H1 (cell line): Measurements from ENCODE around the gene ADCY9. TPM values are rescaled to one million over a fixed set of nuclear protein-coding genes. Genes with fewer than 3 reads are reported as not detected.

Experiments
- CTCF ChIA-PET: fragments of 300-600 bp; sonication (Branson Sonifier 250); formaldehyde crosslinking; loops from one replicate; lab custom pipeline; 2021; ENCODE audit not compliant: partially characterized antibody; lab: Charles Lee
- POLR2A ChIA-PET: fragments of 300-600 bp; sonication (Branson Sonifier 250); formaldehyde crosslinking; loops from one replicate; lab custom pipeline; 2021; ENCODE audit warnings: inconsistent platforms; ENCODE audit not compliant: partially characterized antibody; lab: Charles Lee
- DNase-seq, 2 experiments: peaks; one replicate each; pipeline versions ENCODE4 v3.0.0 to v3.0.0-alpha.2; 2010 to 2022; ENCODE audit warnings: low spot score in 2 of 2, low read depth in 1 of 2, mixed read lengths in 1 of 2
- FAIRE-seq: peaks from 2 replicates; lab custom pipeline; 2011; peaks lifted over from hg19 to GRCh38; lab: Jason Lieb, UNC
- H2AFZ ChIP-seq: 2 replicates; pipeline ENCODE4 v1.8.1; 2012; ENCODE audit warnings: low read length, inconsistent platforms
- H2AK5ac ChIP-seq: 2 replicates; pipeline ENCODE4 v1.6.1; 2013; ENCODE audit warnings: low read depth, low read length
- H2BK120ac ChIP-seq: replicated peaks from 2 replicates; pipeline ENCODE3; 2013; ENCODE audit warnings: low read depth, low read length, inconsistent platforms
- H2BK12ac ChIP-seq: 2 replicates; pipeline ENCODE4 v1.6.1; 2013; ENCODE audit warnings: low read depth, low read length
- H2BK15ac ChIP-seq: 2 replicates; pipeline ENCODE4 v1.6.1; 2013; ENCODE audit warnings: low read length
- H2BK20ac ChIP-seq: 2 replicates; pipeline ENCODE4 v1.6.1; 2013; ENCODE audit warnings: low read length
- H2BK5ac ChIP-seq: 2 replicates; pipeline ENCODE4 v1.6.1; 2013; ENCODE audit warnings: low read depth, low read length
- H3K14ac ChIP-seq: 2 replicates; pipeline ENCODE4 v1.6.1; 2013; ENCODE audit warnings: inconsistent platforms; ENCODE audit not compliant: insufficient read length
- H3K18ac ChIP-seq: 2 replicates; pipeline ENCODE4 v1.6.1; 2013; ENCODE audit warnings: low read length; ENCODE audit errors: extremely low read depth
- H3K23ac ChIP-seq: 2 replicates; pipeline ENCODE4 v1.6.1; 2013; ENCODE audit warnings: inconsistent platforms; ENCODE audit not compliant: insufficient read length
- H3K23me2 ChIP-seq: 2 replicates; pipeline ENCODE4 v1.6.1; 2013; ENCODE audit warnings: low read depth, low read length
- H3K27ac ChIP-seq: 2 replicates; pipeline ENCODE4 v1.6.1; 2011; ENCODE audit warnings: low read depth, low read length, inconsistent platforms
- H3K27me3 ChIP-seq, 4 experiments: replicated peaks in 1 of 4; 1 replicate in 1 of 4; 2 replicates in 3 of 4; pipeline versions ENCODE4 v1.6.1 to v1.8.1; 2011 to 2013; ENCODE audit warnings: low read length in 3 of 4, mild to moderate bottlenecking in 3 of 4, inconsistent platforms in 2 of 4, mixed read lengths in 2 of 4, moderate library complexity in 1 of 4; ENCODE audit not compliant: control insufficient read depth in 3 of 4, insufficient read depth in 3 of 4; ENCODE audit errors: extremely low read depth in 1 of 4
- H3K36me3 ChIP-seq, 4 experiments: 2 replicates each; pipeline versions ENCODE4 v1.6.1 to v1.8.1; 2011 to 2013; ENCODE audit warnings: mild to moderate bottlenecking in 4 of 4, low read length in 3 of 4, moderate library complexity in 2 of 4, control low read depth in 1 of 4, inconsistent platforms in 1 of 4; ENCODE audit not compliant: insufficient read depth in 4 of 4, control insufficient read depth in 2 of 4
- H3K4ac ChIP-seq: replicated peaks from 2 replicates; pipeline ENCODE3; 2013; ENCODE audit warnings: low read length, low read depth, mixed read lengths, inconsistent platforms; ENCODE audit not compliant: insufficient read length
- H3K4me1 ChIP-seq, 4 experiments: replicated peaks in 1 of 4; 1 replicate in 1 of 4; 2 replicates in 3 of 4; pipeline versions ENCODE4 v1.6.1 to v1.8.1; 2011 to 2013; ENCODE audit warnings: low read length in 3 of 4, inconsistent platforms in 2 of 4, mixed read lengths in 1 of 4; ENCODE audit not compliant: insufficient read depth in 4 of 4, control insufficient read depth in 3 of 4
- H3K4me2 ChIP-seq, 2 experiments: 2 replicates each; pipeline versions ENCODE4 v1.6.1 to v1.8.1; 2011 to 2013; ENCODE audit warnings: low read depth in 2 of 2, low read length in 2 of 2, control low read depth in 1 of 2, inconsistent platforms in 1 of 2, mild to moderate bottlenecking in 1 of 2; ENCODE audit not compliant: insufficient read depth in 1 of 2
- H3K4me3 ChIP-seq, 4 experiments: fragments of 200-600, 300-600 bp in 1 of 4; sonication (generic), shearing (Covaris generic), sonication (Bioruptor Twin) in 1 of 4; 2 replicates each; pipeline versions ENCODE4 v1.5.1 to v1.8.1; 2011 to 2016; ENCODE audit warnings: low read length in 4 of 4, low read depth in 3 of 4, control low read depth in 2 of 4, inconsistent platforms in 2 of 4, mild to moderate bottlenecking in 2 of 4, mixed read lengths in 1 of 4, moderate library complexity in 1 of 4; ENCODE audit not compliant: insufficient read depth in 2 of 4; ENCODE audit errors: extremely low read depth in 1 of 4
- H3K56ac ChIP-seq: replicated peaks from 2 replicates; pipeline ENCODE3; 2013; ENCODE audit warnings: low read depth, mild to moderate bottlenecking, mixed read lengths, low read length, inconsistent platforms; ENCODE audit not compliant: insufficient read length
- H3K79me1 ChIP-seq: 2 replicates; pipeline ENCODE4 v1.6.1; 2013; ENCODE audit warnings: low read depth, low read length, control low read depth
- H3K79me2 ChIP-seq, 2 experiments: 2 replicates each; pipeline versions ENCODE4 v1.6.1 to v1.8.1; 2012 to 2013; ENCODE audit warnings: low read length in 2 of 2, mild to moderate bottlenecking in 2 of 2, inconsistent platforms in 1 of 2; ENCODE audit not compliant: insufficient read depth in 2 of 2, control insufficient read depth in 1 of 2
- H3K9ac ChIP-seq, 4 experiments: replicated peaks in 1 of 4; 1 replicate in 1 of 4; 2 replicates in 3 of 4; pipeline versions ENCODE4 v1.6.1 to v1.8.1; 2011 to 2013; ENCODE audit warnings: low read depth in 3 of 4, low read length in 3 of 4, control low read depth in 2 of 4, mild to moderate bottlenecking in 2 of 4, moderate library complexity in 2 of 4, inconsistent platforms in 1 of 4; ENCODE audit errors: extremely low read depth in 1 of 4
- H3K9me3 ChIP-seq, 2 experiments: 2 replicates each; pipeline versions ENCODE4 v1.6.1 to v1.8.1; 2012 to 2013; ENCODE audit warnings: mild to moderate bottlenecking in 2 of 2, moderate library complexity in 2 of 2, control low read depth in 1 of 2, inconsistent platforms in 1 of 2, low read depth in 1 of 2, low read length in 1 of 2, mixed read lengths in 1 of 2; ENCODE audit not compliant: insufficient read depth in 2 of 2
- H4K20me1 ChIP-seq, 2 experiments: replicated peaks in 1 of 2; 2 replicates each; pipeline versions ENCODE3 to v1.8.1; 2011 to 2013; ENCODE audit warnings: inconsistent platforms in 2 of 2, low read length in 2 of 2, mild to moderate bottlenecking in 1 of 2; ENCODE audit not compliant: insufficient read depth in 2 of 2, control insufficient read depth in 1 of 2
- H4K5ac ChIP-seq: 2 replicates; pipeline ENCODE4 v1.6.1; 2013; ENCODE audit warnings: low read length, low read depth, mixed read lengths, inconsistent platforms; ENCODE audit not compliant: insufficient read length
- H4K8ac ChIP-seq: 2 replicates; pipeline ENCODE4 v1.8.0; 2013; ENCODE audit warnings: mild to moderate bottlenecking, moderate library complexity, low read length, inconsistent platforms; ENCODE audit not compliant: insufficient read depth; ENCODE audit errors: extremely low read depth
- H4K91ac ChIP-seq: replicated peaks from 2 replicates; pipeline ENCODE3; 2013; ENCODE audit warnings: low read length, mixed read lengths, inconsistent platforms; ENCODE audit not compliant: insufficient read length
- BACH1 ChIP-seq: IDR thresholded peaks from 2 replicates; pipeline ENCODE4 v1.6.1; 2012; ENCODE audit warnings: low read length, improper control_type of control experiment
- BRCA1 ChIP-seq: IDR thresholded peaks from 2 replicates; pipeline ENCODE4 v1.6.1; 2012; ENCODE audit warnings: low read depth, low read length, improper control_type of control experiment
- CBX8 ChIP-seq: fragments of 300-800, 300-1000 bp; sonication (generic); IDR thresholded peaks from 2 replicates; pipeline ENCODE4 v1.7.1; 2016; ENCODE audit warnings: low read depth, low read length, borderline replicate concordance
- EP300 ChIP-seq, 2 experiments: IDR thresholded peaks; 1 replicate in 1 of 2; 2 replicates in 1 of 2; pipeline ENCODE4 v1.6.1; 2011 to 2012; ENCODE audit warnings: low read depth in 2 of 2, low read length in 2 of 2, mild to moderate bottlenecking in 2 of 2, borderline replicate concordance in 1 of 2, inconsistent platforms in 1 of 2, moderate library complexity in 1 of 2
- HDAC2 ChIP-seq, 2 experiments: fragments of 300-600 bp in 1 of 2; sonication (generic) in 1 of 2; IDR thresholded peaks; 2 replicates each; pipeline ENCODE4 v1.6.1; 2011 to 2012; ENCODE audit warnings: low read depth in 2 of 2, low read length in 2 of 2, mild to moderate bottlenecking in 2 of 2, moderate library complexity in 2 of 2, borderline replicate concordance in 1 of 2, inconsistent platforms in 1 of 2
- MAFK ChIP-seq: IDR thresholded peaks from 2 replicates; pipeline ENCODE4 v1.6.1; 2012; ENCODE audit warnings: low read depth, mild to moderate bottlenecking, improper control_type of control experiment, low read length
- POLR2A ChIP-seq, 2 experiments: IDR thresholded peaks; 1 replicate in 1 of 2; 2 replicates in 1 of 2; pipeline ENCODE4 v1.6.1; 2011; ENCODE audit warnings: low read depth in 2 of 2, low read length in 2 of 2, mild to moderate bottlenecking in 2 of 2; ENCODE audit errors: control extremely low read depth in 1 of 2
- RBBP5 ChIP-seq: IDR thresholded peaks from 2 replicates; pipeline ENCODE4 v1.7.1; 2012; ENCODE audit warnings: low read depth, mild to moderate bottlenecking, inconsistent platforms, low read length, moderate library complexity, borderline replicate concordance
- RFX5 ChIP-seq: IDR thresholded peaks from 2 replicates; pipeline ENCODE4 v1.6.1; 2011; ENCODE audit warnings: low read depth, low read length, improper control_type of control experiment, borderline replicate concordance
- RXRA ChIP-seq: IDR thresholded peaks from 2 replicates; pipeline ENCODE4 v1.6.1; 2011; ENCODE audit warnings: low read depth, mild to moderate bottlenecking, low read length, moderate library complexity; ENCODE audit not compliant: insufficient read depth
- SRF ChIP-seq: IDR thresholded peaks from 2 replicates; pipeline ENCODE4 v1.6.1; 2011; ENCODE audit warnings: mild to moderate bottlenecking, low read depth, low read length, moderate library complexity
- SUZ12 ChIP-seq: fragments of 200-600 bp; sonication (generic); IDR thresholded peaks from 2 replicates; pipeline ENCODE4 v1.6.1; 2012; ENCODE audit warnings: mild to moderate bottlenecking, inconsistent platforms, low read length, moderate library complexity, mixed read lengths
- TEAD4 ChIP-seq: IDR thresholded peaks from 2 replicates; pipeline ENCODE4 v1.6.1; 2012; ENCODE audit warnings: low read depth, low read length, inconsistent platforms, mixed read lengths
- WGBS, 2 experiments: shearing (Covaris generic) in 1 of 2; methylation state at CpG; one replicate each; pipeline versions ENCODE4 v1.1.6 to v1.1.7; 2013 to 2015; ENCODE audit warnings: low lambda C conversion rate in 2 of 2, mixed read lengths in 2 of 2, inconsistent platforms in 1 of 2, low coverage in 1 of 2, missing lambda C conversion rate in 1 of 2; ENCODE audit not compliant: insufficient replicate concordance in 2 of 2, insufficient coverage in 1 of 2, insufficient read length in 1 of 2; ENCODE audit errors: extremely low coverage in 1 of 2, missing lambda C conversion rate in 1 of 2; 5-methylcytosine and 5-hydroxymethylcytosine counted together
- polyA plus RNA-seq, 7 experiments: library from polyadenylated mRNA; depleted of rRNA in 3 of 7; stranded (reverse) in 5 of 7; unstranded in 2 of 7; fragments of >200 nt in 5 of 7; fragments of 200-250 nt in 2 of 7; gene quantifications; 1 replicate in 5 of 7; 2 replicates in 1 of 7; 4 replicates in 1 of 7; pipeline versions ENCODE4 v1.2.1 to v1.2.3, GENCODE V29; 2011 to 2013; ENCODE audit warnings: missing spikeins in 2 of 7, mixed read lengths in 2 of 7
- total RNA-seq: library from RNA; stranded (reverse); fragmentation: NEBNext Ultra II Directional; extraction: Animal tissue kit (Norgen Biotek cat#: 25700); gene quantifications from 2 replicates; pipeline ENCODE4 v1.2.1, GENCODE V29; 2021

ADCY9 gene
- total and polyA plus RNA-seq, 2 of the 8 experiments (the other 6 are each of a cell fraction or from before 2014, with no cell fraction given), result 5.4 to 13.1 TPM

GRCh38 chr16:4006397-4006999 lies 109.7 kb downstream of the ADCY9 start:
- H4K91ac ChIP-seq, result no peak overlapping the region
- no peaks in the 10 kb centered on the region for H3K23me2 ChIP-seq
- H3K9ac ChIP-seq, result no peak overlapping the region
- 90% methylated on average over 12 of the region's 12 CpGs; no CpG with 5 or more reads in 1 of the 2 experiments for WGBS, 2 experiments
- no peaks in the 10 kb centered on the region for H4K20me1 ChIP-seq
- no peak overlapping the region for H3K18ac ChIP-seq
- H3K79me1 ChIP-seq, result peaks cover 2% of the 10 kb centered on the region; the same call in 1 of the 2 replicates
- H2AK5ac ChIP-seq, result no peak overlapping the region
- H4K5ac ChIP-seq, result no peak overlapping the region
- H3K56ac ChIP-seq, result no peak overlapping the region
- no peak overlapping the region for H3K27ac ChIP-seq
- H3K36me3 ChIP-seq, result no peaks in the 10 kb centered on the region
- H2BK20ac ChIP-seq, result no peak overlapping the region
- POLR2A ChIA-PET, result interaction anchor here (0.7 kb wide), 1 partner anchor 269 kb away, joined by 4 read pairs; no protein-coding TSS in a partner anchor
- CTCF ChIA-PET, result interaction anchor here (1.1 to 4.0 kb wide), 6 partner anchors 16 to 123 kb away, joined by 3 to 15 read pairs (median 4); no protein-coding TSS in a partner anchor
- no peak overlapping the region for H3K23ac ChIP-seq
- no peaks in the 10 kb centered on the region for H3K27me3 ChIP-seq
- H2BK5ac ChIP-seq, result 0 out of 2 replicates have a peak overlapping the region, but pooled peaks have one; percentile 28
- no peaks in the 10 kb centered on the region for H3K9me3 ChIP-seq
- DNase-seq (no peak), FAIRE-seq (no peak)
- H3K14ac ChIP-seq, result no peak overlapping the region
- H2AFZ ChIP-seq, result no peak overlapping the region
- H3K79me2 ChIP-seq, result no peaks in the 10 kb centered on the region
- peaks cover 7 to 13% (median 9%) of the 10 kb centered on the region in 4 experiments for H3K4me1 ChIP-seq
- H3K4ac ChIP-seq, result no peak overlapping the region
- no peak overlapping the region for H4K8ac ChIP-seq
- no peak overlapping the region for H3K4me2 ChIP-seq
- H2BK120ac ChIP-seq, result no peak overlapping the region
- H2BK12ac ChIP-seq, result no peak overlapping the region; the same call in 1 of the 2 replicates
- H2BK15ac ChIP-seq, result no peak overlapping the region
- H3K4me3 ChIP-seq, result no peak overlapping the region
- no peak for TF ChIP-seq HDAC2 (IDR thresholded peaks at IDR 0.05; ENCODE audit: borderline replicate concordance in 1 of 2, low read depth in 2 of 2, low read length in 2 of 2)
- TF ChIP-seq SRF, result no peak
- no peak for TF ChIP-seq RBBP5
- TF ChIP-seq MAFK, result no peak
- no peak for TF ChIP-seq CBX8
- TF ChIP-seq POLR2A (IDR thresholded peaks at IDR 0.05; ENCODE audit: control extremely low read depth in 1 of 2, low read depth in 2 of 2, low read length in 2 of 2), result no peak
- no peak for TF ChIP-seq RXRA
- no peak for TF ChIP-seq SUZ12
- no peak for TF ChIP-seq RFX5
- no peak for TF ChIP-seq TEAD4
- TF ChIP-seq EP300 (IDR thresholded peaks at IDR 0.05; ENCODE audit: borderline replicate concordance in 1 of 2, low read depth in 2 of 2, low read length in 2 of 2), result no peak
- no peak for TF ChIP-seq BACH1
- no peak for TF ChIP-seq BRCA1
